ENCODE measurements around the gene KCNJ4. TPM values are rescaled to one million over a fixed set of nuclear protein-coding genes. Genes with fewer than 3 reads are reported as not detected.

Gene KCNJ4
- not detected for total RNA-seq

DNA sequence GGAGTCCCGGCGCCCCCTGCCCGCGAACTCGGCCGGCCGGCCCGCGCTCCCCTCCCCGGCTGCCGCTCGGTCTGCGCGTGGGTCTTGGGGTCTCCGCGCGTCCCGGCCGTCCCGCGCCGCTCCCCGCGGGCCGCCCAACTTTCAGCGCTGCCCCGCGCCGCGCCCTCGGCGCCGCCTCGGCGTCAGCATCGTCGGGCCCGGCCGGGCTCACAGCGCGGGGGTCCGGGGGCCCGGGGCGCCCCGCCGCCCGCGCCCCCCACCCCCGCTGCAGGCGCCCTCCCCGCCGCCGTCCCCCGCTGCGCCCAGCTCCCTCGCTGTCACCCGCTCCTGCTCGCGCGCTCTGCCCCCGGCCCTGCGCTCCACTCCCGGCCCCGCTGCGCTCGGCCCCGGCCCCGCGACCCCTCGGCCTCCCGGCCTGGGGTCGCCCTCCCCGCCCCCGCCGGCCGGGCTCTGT lies at the start of gene KCNJ4:
Gene KCNJ4 (minus strand): TSS at position 124 of the 454 bp plus-strand sequence. CDS start 27,067 bp downstream, outside the sequence.
- Histone ChIP-seq H3K9me3 (no peaks in the 10 kb centered on the region), H3K4me1 (peaks cover 0 to 19% (median 9%) of the 10 kb centered on the region in 4 donors), H3K27me3 (peaks cover 0 to 35% of the 10 kb centered on the region in 2 donors), H3K27ac (no peak within 1 kb of the TSS), H3K4me3 (peak within 1 kb of the TSS; percentile 19 to 56 (median 52)), H3K36me3 (no peaks in the 10 kb centered on the region)
- no peak for TF ChIP-seq CTCF (IDR thresholded peaks at IDR 0.05)
- no peak for TF ChIP-seq POLR2A (IDR thresholded peaks at IDR 0.05)
- no peak for DNase-seq

DNA sequence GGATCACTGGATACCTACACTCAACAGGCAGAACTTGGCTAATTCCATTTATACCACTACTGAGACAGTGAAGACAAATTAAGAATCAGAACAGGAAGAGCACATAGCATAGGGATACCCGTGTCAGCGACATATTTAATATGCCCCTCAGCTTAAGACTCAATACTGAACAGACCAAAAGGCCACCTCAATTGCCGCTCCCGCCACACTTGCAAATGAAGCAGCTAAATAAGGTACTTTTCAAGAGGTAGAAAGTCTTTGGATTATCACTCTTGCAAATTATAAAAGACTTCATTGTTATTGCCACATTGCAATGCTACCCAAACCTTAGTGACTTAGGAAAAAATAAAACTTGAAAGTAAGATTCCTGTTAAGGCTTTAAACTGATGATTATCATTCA lies 48.0 kb upstream of the KCNJ4 start:
- H3K4me1 ChIP-seq, result peaks cover 0 to 60% (median 13%) of the 10 kb centered on the region in 4 donors
- no peak for DNase-seq
- TF ChIP-seq CTCF (IDR thresholded peaks at IDR 0.05), result no peak
- no peak for TF ChIP-seq POLR2A (IDR thresholded peaks at IDR 0.05)
- H3K27me3 ChIP-seq, result no peaks in the 10 kb centered on the region
- H3K36me3 ChIP-seq, result peaks cover 0 to 41% (median 0%) of the 10 kb centered on the region in 3 donors
- peak overlapping the region in 1 of 4 donors; percentile 99 for H3K27ac ChIP-seq
- H3K4me3 ChIP-seq, result peak overlapping the region in 3 of 4 donors; percentile 80 to 91 (median 89)
- no peaks in the 10 kb centered on the region for H3K9me3 ChIP-seq

DNA sequence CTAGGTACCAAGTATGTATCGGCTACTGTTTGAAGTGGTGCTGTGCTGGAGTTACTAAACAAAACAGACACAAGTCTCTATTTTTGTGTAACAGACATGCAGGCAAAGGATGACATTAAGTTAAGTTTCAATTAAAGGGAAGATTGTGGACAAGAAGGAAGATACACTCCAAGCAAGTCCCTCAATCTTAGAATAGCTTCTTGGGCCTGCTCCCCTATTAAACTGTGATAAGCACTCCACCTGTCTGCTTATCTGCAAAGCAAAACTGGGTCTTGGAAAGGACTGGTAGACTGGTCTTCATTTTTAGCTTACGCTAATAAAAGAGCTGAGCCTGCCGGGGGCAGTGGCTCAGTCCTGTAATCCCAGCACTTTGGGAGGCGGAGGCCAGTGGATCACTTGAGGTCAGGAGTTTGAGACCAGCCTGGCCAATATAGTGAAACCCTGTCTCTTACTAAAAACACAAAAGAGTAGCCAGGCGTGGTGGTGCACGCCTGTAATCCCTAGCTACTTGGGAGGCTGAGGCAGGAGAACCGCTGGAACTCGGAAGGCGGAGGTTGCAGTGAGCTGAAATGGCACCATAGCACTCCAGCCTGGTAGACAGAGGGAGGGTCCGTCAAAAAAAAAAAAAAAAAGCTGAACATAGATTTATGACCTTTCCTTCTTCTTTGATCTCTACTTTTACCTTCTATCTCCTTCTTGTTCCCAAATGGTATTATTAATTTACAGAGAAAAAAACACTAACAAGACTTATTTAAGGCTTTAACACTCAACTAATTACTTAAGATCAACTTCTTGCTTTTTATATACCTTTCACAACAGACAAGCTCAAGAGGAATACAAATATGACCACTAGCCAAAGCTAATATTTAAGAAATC lies 47.0 kb upstream of the KCNJ4 start:
- peak overlapping the region in 2 of 4 donors; percentile 80 to 91 for H3K4me3 ChIP-seq
- H3K27me3 ChIP-seq, result no peaks in the 10 kb centered on the region
- peaks cover 0 to 57% (median 13%) of the 10 kb centered on the region in 4 donors for H3K4me1 ChIP-seq
- DNase-seq, result no peak
- TF ChIP-seq POLR2A (IDR thresholded peaks at IDR 0.05) (no peak), CTCF (IDR thresholded peaks at IDR 0.05) (no peak)
- H3K27ac ChIP-seq, result no peak overlapping the region
- H3K36me3 ChIP-seq, result peaks cover 0 to 51% (median 0%) of the 10 kb centered on the region in 3 donors
- no peaks in the 10 kb centered on the region for H3K9me3 ChIP-seq

DNA sequence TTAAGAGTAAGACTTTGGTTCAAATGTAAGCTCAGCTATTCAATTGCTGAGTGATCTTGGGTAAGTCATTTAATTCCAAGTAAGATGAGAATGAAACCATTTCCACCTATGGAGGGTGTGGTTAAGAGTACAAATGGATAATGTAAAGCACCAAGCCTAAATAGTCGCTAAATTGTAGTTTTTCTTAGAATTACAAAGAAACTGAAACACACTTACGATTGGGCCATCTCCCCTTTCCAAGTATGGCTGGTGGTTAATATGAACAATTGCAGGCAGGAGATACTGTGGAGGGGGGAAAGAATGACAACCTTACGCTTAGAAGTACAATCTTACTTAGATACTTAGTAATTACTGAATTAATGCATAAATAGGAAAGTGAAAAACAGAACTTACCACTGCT lies 42.9 kb upstream of the KCNJ4 start:
- TF ChIP-seq CTCF (IDR thresholded peaks at IDR 0.05) (no peak), POLR2A (IDR thresholded peaks at IDR 0.05) (no peak)
- Histone ChIP-seq H3K27me3 (no peaks in the 10 kb centered on the region), H3K4me3 (no peak overlapping the region), H3K4me1 (peaks cover 0 to 37% (median 6%) of the 10 kb centered on the region in 4 donors), H3K27ac (no peak overlapping the region), H3K36me3 (peaks cover 0 to 93% (median 10%) of the 10 kb centered on the region in 3 donors), H3K9me3 (no peaks in the 10 kb centered on the region)
- no peak for DNase-seq

DNA sequence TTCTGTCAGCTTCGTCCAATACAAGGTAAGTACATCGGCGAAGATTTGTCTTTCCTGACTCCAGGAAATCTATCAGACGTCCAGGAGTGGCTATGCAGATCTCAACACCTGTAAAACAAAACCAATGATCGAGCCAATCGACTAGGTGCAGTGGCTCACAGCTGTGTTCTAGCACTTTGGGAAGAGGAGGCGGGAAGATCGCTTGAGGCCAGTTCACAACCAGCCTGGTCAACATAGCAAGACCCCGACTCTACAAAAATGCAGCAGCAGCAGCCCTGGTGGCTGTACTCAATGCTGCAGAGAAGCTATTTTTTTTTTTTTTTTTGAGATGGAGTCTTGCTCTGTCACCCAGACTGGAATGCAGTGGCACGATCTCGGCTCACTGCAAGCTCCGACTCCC lies 39.9 kb upstream of the KCNJ4 start:
- Histone ChIP-seq H3K4me1 (peaks cover 0 to 24% (median 0%) of the 10 kb centered on the region in 4 donors), H3K27ac (no peak overlapping the region), H3K36me3 (peaks cover 0 to 99% (median 14%) of the 10 kb centered on the region in 3 donors), H3K4me3 (no peak overlapping the region), H3K9me3 (no peaks in the 10 kb centered on the region), H3K27me3 (no peaks in the 10 kb centered on the region)
- no peak for DNase-seq
- TF ChIP-seq CTCF (IDR thresholded peaks at IDR 0.05) (no peak), POLR2A (IDR thresholded peaks at IDR 0.05) (no peak)

Data from Peyer's patch (tissue), 4 donors.